ENCODE data around the gene ZNF385B.

ZNF385B gene

GRCh38 chr2:179442206-179442605 lies 419.2 kb downstream of the ZNF385B start:
- TF ChIP-seq REST (IDR thresholded peaks at IDR 0.05; ENCODE audit: insufficient read depth in 1 of 2, low read depth in 2 of 2, low read length in 2 of 2), result no peak
- no peak for TF ChIP-seq SIN3A (IDR thresholded peaks at IDR 0.05; ENCODE audit: borderline replicate concordance, insufficient read depth, low read length)
- TF ChIP-seq TAF1 (IDR thresholded peaks at IDR 0.05; ENCODE audit: borderline replicate concordance, insufficient read depth, low read length), result no peak
- TF ChIP-seq FOXP2 (optimal IDR thresholded peaks at IDR 0.05; ENCODE audit: borderline replicate concordance, extremely low read depth, extremely low read length, insufficient read depth), result no peak
- no peak for TF ChIP-seq POLR2AphosphoS5 (IDR thresholded peaks at IDR 0.05; ENCODE audit: low read depth, low read length)

DNA sequence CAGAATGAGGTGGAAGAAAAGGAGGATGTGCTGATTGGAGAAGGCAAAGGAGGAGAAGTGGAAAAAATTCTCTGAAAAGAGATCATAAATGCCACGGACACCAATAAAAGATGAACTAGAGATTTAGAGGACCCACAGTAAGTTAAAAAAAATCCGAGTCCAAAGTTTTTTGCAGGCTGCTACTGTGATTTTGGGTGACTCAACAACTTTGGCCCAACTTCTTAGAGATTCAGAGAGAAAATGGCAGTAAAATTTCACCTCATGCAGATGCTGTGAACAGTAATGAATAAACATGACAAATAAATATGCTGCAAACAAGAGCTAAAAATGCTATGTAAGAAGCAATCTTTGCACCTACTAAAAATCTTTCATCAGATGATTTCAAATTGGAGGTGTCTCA lies 419.9 kb downstream of the ZNF385B start:
- TF ChIP-seq TAF1 (IDR thresholded peaks at IDR 0.05; ENCODE audit: borderline replicate concordance, insufficient read depth, low read length), result no peak
- TF ChIP-seq REST (IDR thresholded peaks at IDR 0.05; ENCODE audit: insufficient read depth in 1 of 2, low read depth in 2 of 2, low read length in 2 of 2), result no peak
- no peak for TF ChIP-seq POLR2AphosphoS5 (IDR thresholded peaks at IDR 0.05; ENCODE audit: low read depth, low read length)
- TF ChIP-seq FOXP2 (optimal IDR thresholded peaks at IDR 0.05; ENCODE audit: borderline replicate concordance, extremely low read depth, extremely low read length, insufficient read depth), result no peak
- TF ChIP-seq SIN3A (IDR thresholded peaks at IDR 0.05; ENCODE audit: borderline replicate concordance, insufficient read depth, low read length), result no peak

GRCh38 chr2:179440642-179441251 lies 420.7 kb downstream of the ZNF385B start:
- TF ChIP-seq POLR2AphosphoS5 (IDR thresholded peaks at IDR 0.05; ENCODE audit: low read depth, low read length) (no peak), FOXP2 (optimal IDR thresholded peaks at IDR 0.05; ENCODE audit: borderline replicate concordance, extremely low read depth, extremely low read length, insufficient read depth) (no peak), TAF1 (IDR thresholded peaks at IDR 0.05; ENCODE audit: borderline replicate concordance, insufficient read depth, low read length) (no peak), SIN3A (IDR thresholded peaks at IDR 0.05; ENCODE audit: borderline replicate concordance, insufficient read depth, low read length) (no peak), REST (IDR thresholded peaks at IDR 0.05; ENCODE audit: insufficient read depth in 1 of 2, low read depth in 2 of 2, low read length in 2 of 2) (no peak)

DNA sequence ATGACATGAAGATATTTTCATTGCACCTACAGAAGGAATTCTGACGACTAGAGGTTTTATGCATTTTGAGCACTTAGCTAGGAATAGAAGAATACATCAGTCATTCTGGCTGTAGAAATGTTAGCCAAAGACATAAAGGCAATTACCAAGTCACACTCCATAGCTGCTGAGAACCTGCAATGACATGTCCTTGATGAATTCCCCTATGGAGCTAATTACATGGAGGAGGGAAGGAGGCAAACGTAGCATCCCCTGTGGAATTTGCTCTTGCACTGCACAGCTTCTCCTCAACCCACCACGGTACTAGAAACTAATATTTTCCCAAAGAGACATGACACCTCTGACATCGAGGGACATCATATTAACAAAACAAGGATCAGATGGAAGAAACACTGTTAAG lies 422.8 kb downstream of the ZNF385B start:
- TF ChIP-seq FOXP2 (optimal IDR thresholded peaks at IDR 0.05; ENCODE audit: borderline replicate concordance, extremely low read depth, extremely low read length, insufficient read depth) (no peak), REST (IDR thresholded peaks at IDR 0.05; ENCODE audit: insufficient read depth in 1 of 2, low read depth in 2 of 2, low read length in 2 of 2) (no peak), TAF1 (IDR thresholded peaks at IDR 0.05; ENCODE audit: borderline replicate concordance, insufficient read depth, low read length) (no peak), POLR2AphosphoS5 (IDR thresholded peaks at IDR 0.05; ENCODE audit: low read depth, low read length) (no peak), SIN3A (IDR thresholded peaks at IDR 0.05; ENCODE audit: borderline replicate concordance, insufficient read depth, low read length) (no peak)
